HCT116 (cell line): ENCODE measurements around the gene CPB1. TPM values are rescaled to one million over a fixed set of nuclear protein-coding genes. Genes with fewer than 3 reads are reported as not detected.

Experiments used
- ATAC-seq: fragments of 200-7000 bp; cut with Tn5 transposase; 2 replicates; pipeline ENCODE4 v1.9.1; 2020; ENCODE audit warnings: mild to moderate bottlenecking, moderate library complexity
- BruUV-seq: library from RNA; stranded (reverse); fragments of 400-500 nt; replicated peaks from 2 replicates; lab custom pipeline; 2021; lab: Mats Ljungman, UMichigan
- CTCF ChIA-PET: fragments of 300-600 bp; sonication (Branson Sonifier 250); formaldehyde crosslinking; loops from one replicate; lab custom pipeline; 2021; ENCODE audit warnings: antibody characterized with exemption; lab: Charles Lee
- POLR2A ChIA-PET: fragments of 300-600, 350-600 bp; sonication (Branson Sonifier 250); formaldehyde crosslinking; loops from one replicate; lab custom pipeline; 2021; ENCODE audit warnings: antibody characterized with exemption; lab: Charles Lee
- RAD21 ChIA-PET, 2 experiments: fragments of 300-600 bp; sonication (Branson Sonifier 250); formaldehyde crosslinking; loops; one replicate each; lab custom pipeline; 2023; ENCODE audit warnings: low total read pairs in 2 of 2; ENCODE audit not compliant: uncharacterized antibody in 2 of 2, unreplicated experiment in 2 of 2, low non-redundant PET in 1 of 2; lab: Charles Lee
- DNase-seq: peaks from one replicate; pipeline ENCODE4 v3.0.0-alpha.2; 2010; ENCODE audit warnings: low read depth, low spot score
- H2AFZ ChIP-seq: fragments of 200-600 bp; shearing (Covaris generic), sonication (generic); 2 replicates; pipeline ENCODE4 v1.6.1; 2017; ENCODE audit warnings: low read depth, mixed run types, mixed read lengths, antibody characterized with exemption, low read length; ENCODE audit not compliant: poor library complexity, severe bottlenecking
- H3K27ac ChIP-seq: 2 replicates; pipeline ENCODE4 v1.5.1; 2012; ENCODE audit warnings: low read depth, low read length
- H3K27me3 ChIP-seq: fragments of 200-600 bp; sonication (generic); 2 replicates; pipeline ENCODE4 v1.6.1; 2016; ENCODE audit warnings: mixed run types, low read length, mixed read lengths; ENCODE audit not compliant: insufficient read depth
- H3K36me3 ChIP-seq, 2 experiments: fragments of 200-500 bp in 1 of 2; fragments of 200-600 bp in 1 of 2; sonication (Bioruptor generic) in 1 of 2; sonication (generic) in 1 of 2; 2 replicates each; pipeline versions ENCODE4 v1.5.1 to v1.6.1; 2014 to 2016; ENCODE audit warnings: low read length in 2 of 2, inconsistent platforms in 1 of 2, mixed read lengths in 1 of 2, mixed run types in 1 of 2; ENCODE audit not compliant: insufficient read depth in 2 of 2, control insufficient read depth in 1 of 2
- H3K4me1 ChIP-seq, 2 experiments: fragments of 200-600 bp in 1 of 2; sonication (generic) in 1 of 2; 2 replicates each; pipeline versions ENCODE4 v1.5.1 to v1.6.1; 2012 to 2017; ENCODE audit warnings: low read length in 2 of 2, inconsistent platforms in 1 of 2, mild to moderate bottlenecking in 1 of 2, mixed read lengths in 1 of 2, mixed run types in 1 of 2, moderate library complexity in 1 of 2; ENCODE audit not compliant: insufficient read depth in 2 of 2, control insufficient read depth in 1 of 2
- H3K4me2 ChIP-seq: fragments of 200-600 bp; sonication (generic); 2 replicates; pipeline ENCODE4 v1.6.1; 2017; ENCODE audit warnings: mixed run types, low read length, mixed read lengths
- H3K4me3 ChIP-seq, 2 experiments: fragments of 200-600 bp in 1 of 2; sonication (generic) in 1 of 2; replicated peaks in 1 of 2; 2 replicates each; pipeline ENCODE4 v1.5.1; 2011 to 2016; ENCODE audit warnings: low read length in 2 of 2, control low read depth in 1 of 2, low read depth in 1 of 2, mild to moderate bottlenecking in 1 of 2, mixed read lengths in 1 of 2, mixed run types in 1 of 2
- H3K79me2 ChIP-seq: fragments of 200-600 bp; sonication (generic); 2 replicates; pipeline ENCODE4 v1.6.1; 2017; ENCODE audit warnings: mild to moderate bottlenecking, mixed run types, low read length, moderate library complexity, mixed read lengths; ENCODE audit not compliant: insufficient read depth
- H3K9ac ChIP-seq: fragments of 200-600 bp; sonication (generic); 2 replicates; pipeline ENCODE4 v1.6.1; 2016; ENCODE audit warnings: low read length, mixed read lengths
- H3K9me2 ChIP-seq: fragments of 200-600 bp; sonication (generic), shearing (Covaris generic); 2 replicates; pipeline ENCODE4 v1.6.1; 2017; ENCODE audit warnings: mixed run types, mild to moderate bottlenecking, moderate library complexity; ENCODE audit not compliant: insufficient read depth
- H3K9me3 ChIP-seq, 2 experiments: fragments of 200-500 bp in 1 of 2; fragments of 200-600 bp in 1 of 2; sonication (Bioruptor generic) in 1 of 2; sonication (generic) in 1 of 2; 2 replicates each; pipeline ENCODE4 v1.6.1; 2014 to 2017; ENCODE audit warnings: low read length in 2 of 2, mixed read lengths in 2 of 2, inconsistent platforms in 1 of 2, low read depth in 1 of 2, mild to moderate bottlenecking in 1 of 2, mixed run types in 1 of 2, moderate library complexity in 1 of 2; ENCODE audit not compliant: control insufficient read depth in 1 of 2, insufficient read depth in 1 of 2
- H4K20me1 ChIP-seq: fragments of 200-600 bp; sonication (generic), shearing (Covaris generic); 2 replicates; pipeline ENCODE4 v1.6.1; 2017; ENCODE audit warnings: mixed run types, mild to moderate bottlenecking, moderate library complexity; ENCODE audit not compliant: insufficient read depth
- CEBPB ChIP-seq: IDR thresholded peaks from 2 replicates; pipeline ENCODE4 v1.6.1; 2012; ENCODE audit warnings: low read depth
- EGR1 ChIP-seq: IDR thresholded peaks from 2 replicates; pipeline ENCODE4 v1.6.1; 2012; ENCODE audit warnings: low read depth
- ELF1 ChIP-seq: IDR thresholded peaks from 2 replicates; pipeline ENCODE4 v1.6.1; 2012; ENCODE audit warnings: low read depth, borderline replicate concordance
- EZH2phosphoT487 ChIP-seq: fragments of 200-600 bp; IDR thresholded peaks from 2 replicates; pipeline ENCODE4 v1.6.1; 2018; ENCODE audit warnings: antibody characterized with exemption, borderline replicate concordance
- FOSL1 ChIP-seq: IDR thresholded peaks from 2 replicates; pipeline ENCODE4 v1.6.1; 2012; ENCODE audit warnings: low read depth
- JUND ChIP-seq: IDR thresholded peaks from 2 replicates; pipeline ENCODE4 v1.6.1; 2012
- RAD21 ChIP-seq: IDR thresholded peaks from 2 replicates; pipeline ENCODE4 v1.6.1; 2012; ENCODE audit warnings: low read depth, mild to moderate bottlenecking
- SRF ChIP-seq: IDR thresholded peaks from 2 replicates; pipeline ENCODE4 v1.6.1; 2012; ENCODE audit warnings: low read depth
- YY1 ChIP-seq: IDR thresholded peaks from 2 replicates; pipeline ENCODE4 v1.6.1; 2011; ENCODE audit warnings: low read length, low read depth, moderate library complexity, mild to moderate bottlenecking; ENCODE audit not compliant: insufficient replicate concordance; ENCODE audit errors: extremely low read depth
- ZNF274 ChIP-seq: fragments of 200-500 bp; sonication (Bioruptor generic); IDR thresholded peaks from 2 replicates; pipeline ENCODE4 v1.6.1; 2014; ENCODE audit warnings: mild to moderate bottlenecking, low read depth, low read length, inconsistent platforms
- intact Hi-C: fragments of 100-400 bp; cut with micrococcal nuclease; formaldehyde crosslinking; loops from 2 replicates; pipeline ENCODE4 v1.10.0; 2022
- total RNA-seq: library from RNA; stranded (reverse); gene quantifications from one replicate; pipeline ENCODE4 v1.2.1, GENCODE V29; 2021; ENCODE audit not compliant: unreplicated experiment
- TF ChIP-seq, protein P1 (sequence below), 3 experiments: fragments of 200-600 bp in 1 of 3; sonication (generic) in 1 of 3; IDR thresholded peaks in 2 of 3; conservative IDR thresholded peaks in 1 of 3; 2 replicates each; pipeline ENCODE4 v1.5.1; 2012 to 2017; ENCODE audit warnings: low read depth in 2 of 3, low read length in 2 of 3, antibody characterized with exemption in 1 of 3, borderline replicate concordance in 1 of 3, control low read depth in 1 of 3, mild to moderate bottlenecking in 1 of 3, mixed read lengths in 1 of 3, mixed run types in 1 of 3, moderate library complexity in 1 of 3; ENCODE audit not compliant: insufficient read depth in 1 of 3
- TF ChIP-seq, protein P2 (sequence below): IDR thresholded peaks from 2 replicates; pipeline ENCODE4 v1.6.1; 2012

Gene CPB1
- total RNA-seq, 1 experiment from 2014 or later = 6.2 TPM

DNA sequence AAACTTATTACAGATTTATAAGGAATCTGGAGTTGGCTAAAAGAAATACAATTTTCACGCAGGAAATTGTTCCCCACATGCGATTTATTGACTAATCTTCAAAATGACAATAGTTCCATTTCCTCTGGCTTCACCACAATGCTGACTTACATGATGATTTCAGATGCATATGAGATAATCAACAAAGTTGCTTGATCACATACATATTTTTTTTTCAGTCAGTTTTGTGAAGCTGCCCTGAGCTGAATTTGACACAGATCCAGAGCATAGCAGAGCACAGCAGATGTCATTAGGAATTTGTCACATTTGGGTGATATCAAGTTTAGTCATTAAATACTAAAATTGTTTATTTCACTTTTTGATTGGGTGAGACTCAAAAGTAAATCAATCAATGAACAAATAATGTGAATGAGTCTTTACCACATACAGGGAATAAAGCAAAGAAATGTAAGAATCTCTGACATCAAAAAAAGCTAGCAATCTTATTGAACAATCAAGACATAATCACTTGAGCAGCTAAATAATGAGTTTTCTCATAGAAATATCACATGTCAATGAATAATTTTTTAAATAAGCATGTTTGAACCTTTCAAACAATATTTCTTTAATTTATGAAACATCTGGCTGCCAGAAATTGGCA is 18.3 kb downstream of the CPB1 start:
- Histone ChIP-seq H3K27me3 (no peaks in the 10 kb centered on the region), H3K36me3 (no peaks in the 10 kb centered on the region), H3K4me2 (no peak overlapping the region), H4K20me1 (no peaks in the 10 kb centered on the region), H2AFZ (no peak overlapping the region), H3K4me1 (no peaks in the 10 kb centered on the region), H3K79me2 (no peaks in the 10 kb centered on the region), H3K9me3 (no peaks in the 10 kb centered on the region), H3K4me3 (no peak overlapping the region), H3K9ac (no peak overlapping the region), H3K9me2 (no peaks in the 10 kb centered on the region), H3K27ac (no peak overlapping the region)
- intact Hi-C loops = no loop called here
- BruUV-seq = no TSS peak
- CTCF ChIA-PET = interaction anchor here (1.2 kb wide), 1 partner anchor 14 kb away, joined by 5 read pairs; no protein-coding TSS in a partner anchor
- TF ChIP-seq RAD21 (no peak), JUND (no peak), CEBPB (no peak), EZH2phosphoT487 (no peak), SRF (no peak), EGR1 (no peak), ZNF274 (no peak), ELF1 (no peak), FOSL1 (no peak), YY1 (no peak)
- TF ChIP-seq, protein P1, sequence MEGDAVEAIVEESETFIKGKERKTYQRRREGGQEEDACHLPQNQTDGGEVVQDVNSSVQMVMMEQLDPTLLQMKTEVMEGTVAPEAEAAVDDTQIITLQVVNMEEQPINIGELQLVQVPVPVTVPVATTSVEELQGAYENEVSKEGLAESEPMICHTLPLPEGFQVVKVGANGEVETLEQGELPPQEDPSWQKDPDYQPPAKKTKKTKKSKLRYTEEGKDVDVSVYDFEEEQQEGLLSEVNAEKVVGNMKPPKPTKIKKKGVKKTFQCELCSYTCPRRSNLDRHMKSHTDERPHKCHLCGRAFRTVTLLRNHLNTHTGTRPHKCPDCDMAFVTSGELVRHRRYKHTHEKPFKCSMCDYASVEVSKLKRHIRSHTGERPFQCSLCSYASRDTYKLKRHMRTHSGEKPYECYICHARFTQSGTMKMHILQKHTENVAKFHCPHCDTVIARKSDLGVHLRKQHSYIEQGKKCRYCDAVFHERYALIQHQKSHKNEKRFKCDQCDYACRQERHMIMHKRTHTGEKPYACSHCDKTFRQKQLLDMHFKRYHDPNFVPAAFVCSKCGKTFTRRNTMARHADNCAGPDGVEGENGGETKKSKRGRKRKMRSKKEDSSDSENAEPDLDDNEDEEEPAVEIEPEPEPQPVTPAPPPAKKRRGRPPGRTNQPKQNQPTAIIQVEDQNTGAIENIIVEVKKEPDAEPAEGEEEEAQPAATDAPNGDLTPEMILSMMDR (IDR thresholded peaks at IDR 0.05 in 2 of 3, conservative IDR thresholded peaks at IDR 0.05 in 1 of 3; ENCODE audit: borderline replicate concordance in 1 of 3, insufficient read depth in 1 of 3, low read depth in 2 of 3, low read length in 2 of 3) = no peak
- TF ChIP-seq, protein P2, sequence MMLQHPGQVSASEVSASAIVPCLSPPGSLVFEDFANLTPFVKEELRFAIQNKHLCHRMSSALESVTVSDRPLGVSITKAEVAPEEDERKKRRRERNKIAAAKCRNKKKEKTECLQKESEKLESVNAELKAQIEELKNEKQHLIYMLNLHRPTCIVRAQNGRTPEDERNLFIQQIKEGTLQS = no peak
- ATAC-seq = no peak
- no peak for DNase-seq
- RAD21 ChIA-PET = no interaction called here
- POLR2A ChIA-PET = no interaction called here
